ENCODE results near the gene FFAR3. TPM values are rescaled to one million over a fixed set of nuclear protein-coding genes. Genes with fewer than 3 reads are reported as not detected.

Gene FFAR3
- total and polyA plus RNA-seq, 2 of the 13 experiments (the other 11 are each of a cell fraction or from before 2014, with no cell fraction given) = not detected

DNA sequence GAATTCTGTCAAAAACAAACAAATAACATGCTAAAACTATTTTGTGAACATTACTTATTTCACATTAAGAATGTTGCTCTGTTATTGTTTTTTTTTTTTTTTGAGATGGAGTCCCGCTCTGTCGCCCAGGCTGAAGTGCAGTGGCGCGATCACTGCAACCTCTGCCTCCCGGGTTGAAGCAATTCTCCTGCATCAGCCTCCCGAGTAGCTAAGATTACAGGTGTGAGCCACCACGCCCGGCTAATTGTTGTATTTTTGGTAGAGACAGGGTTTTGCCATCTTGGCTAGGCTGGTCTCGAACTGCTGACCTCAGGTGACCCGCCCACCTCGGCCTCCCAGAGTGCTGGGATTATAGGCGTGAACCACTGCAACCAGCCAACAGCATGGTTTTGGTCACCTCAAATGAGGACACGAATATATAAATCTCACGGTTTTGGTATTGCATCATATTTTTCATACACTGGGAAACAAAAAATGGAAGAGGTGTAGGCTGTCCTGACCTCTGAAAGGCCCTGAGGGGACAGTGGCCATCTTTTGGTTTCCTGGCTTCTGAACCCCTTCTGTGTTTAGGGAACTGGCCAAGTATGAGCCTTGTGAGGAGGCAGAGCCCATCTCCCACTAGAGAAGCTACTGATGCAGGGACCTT, 38.1 kb downstream of the FFAR3 start:
- ATAC-seq = no peak
- Histone ChIP-seq H3K4me2 (ENCODE audit: low read depth, low read length) (peak overlapping the region; percentile 78), H3K27ac (ENCODE audit: extremely low read length, insufficient read depth, low read length) (no peak overlapping the region), H3K36me3 (replicated peaks in 1 of 2; ENCODE audit: control insufficient read depth in 1 of 2, insufficient read depth in 2 of 2, low read length in 2 of 2) (no peaks in the 10 kb centered on the region), H2AFZ (ENCODE audit: low read length) (no peak overlapping the region), H3K9ac (ENCODE audit: insufficient read depth, low read depth, low read length) (no peak overlapping the region), H3K27me3 (ENCODE audit: control insufficient read depth in 1 of 2, insufficient read depth in 2 of 2, low read length in 2 of 2) (0 out of 5 replicates have a peak, but pooled peaks cover 0 to 2% of the 10 kb centered on the region in 2 experiments), H4K20me1 (ENCODE audit: insufficient read depth, low read length) (no peaks in the 10 kb centered on the region), H3K4me1 (ENCODE audit: insufficient read depth, low read length) (peaks cover 42% of the 10 kb centered on the region), H3K9me3 (ENCODE audit: low read length) (no peaks in the 10 kb centered on the region), H3K4me3 (replicated peaks in 1 of 3; ENCODE audit: insufficient read depth in 1 of 3, low read depth in 2 of 3, low read length in 3 of 3) (no peak overlapping the region), H3K79me2 (ENCODE audit: insufficient read depth, low read length) (no peaks in the 10 kb centered on the region)
- DNase-seq (ENCODE audit: low spot score) = no peak
- in situ Hi-C loops (cut with HindIII; ENCODE audit: extremely low pct_ligation_motif_present, low pct_unique_long_range_greater_than_20kb) (no loop called here), intact Hi-C loops (cut with micrococcal nuclease; ENCODE audit: unreplicated experiment) (loop anchor here (5.0 kb wide), 1 partner anchor 44 kb away; no protein-coding TSS in a partner anchor)
- no peak for FAIRE-seq
- TF ChIP-seq CEBPG (CRISPR knock-in tag; IDR thresholded peaks at IDR 0.05) = 0 out of 2 replicates have a peak, but pooled peaks have one; percentile 16
- TF ChIP-seq ATF7 (IDR thresholded peaks at IDR 0.05) = 0 out of 2 replicates have a peak, but pooled peaks have one; percentile 49
- no peak for TF ChIP-seq ATF7 (CRISPR knock-in tag; IDR thresholded peaks at IDR 0.05)
- TF ChIP-seq ERF (CRISPR knock-in tag; IDR thresholded peaks at IDR 0.05) = 0 out of 2 replicates have a peak, but pooled peaks have one; percentile 5
- TF ChIP-seq CEBPB (IDR thresholded peaks at IDR 0.05; ENCODE audit: borderline replicate concordance, low read depth, low read length) = peak; percentile 60; the same call in 1 of the 2 replicates
- TF ChIP-seq TBL1XR1 (IDR thresholded peaks at IDR 0.05; ENCODE audit: borderline replicate concordance, low read length, partially characterized antibody) = no peak
- TF ChIP-seq, protein P1, sequence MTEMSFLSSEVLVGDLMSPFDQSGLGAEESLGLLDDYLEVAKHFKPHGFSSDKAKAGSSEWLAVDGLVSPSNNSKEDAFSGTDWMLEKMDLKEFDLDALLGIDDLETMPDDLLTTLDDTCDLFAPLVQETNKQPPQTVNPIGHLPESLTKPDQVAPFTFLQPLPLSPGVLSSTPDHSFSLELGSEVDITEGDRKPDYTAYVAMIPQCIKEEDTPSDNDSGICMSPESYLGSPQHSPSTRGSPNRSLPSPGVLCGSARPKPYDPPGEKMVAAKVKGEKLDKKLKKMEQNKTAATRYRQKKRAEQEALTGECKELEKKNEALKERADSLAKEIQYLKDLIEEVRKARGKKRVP (CRISPR knock-in tag; IDR thresholded peaks at IDR 0.05) = peak in 1 of 2 experiments; percentile 43; a peak in 2 of 4 replicates
- TF ChIP-seq ZNF460 (CRISPR knock-in tag; IDR thresholded peaks at IDR 0.05; ENCODE audit: borderline replicate concordance) = peak; percentile 81
- TF ChIP-seq HNF1B (CRISPR knock-in tag; IDR thresholded peaks at IDR 0.05) = 0 out of 2 replicates have a peak, but pooled peaks have one; percentile 5
- no peak for TF ChIP-seq FOXM1 (CRISPR knock-in tag; IDR thresholded peaks at IDR 0.05)
- TF ChIP-seq, protein P2, sequence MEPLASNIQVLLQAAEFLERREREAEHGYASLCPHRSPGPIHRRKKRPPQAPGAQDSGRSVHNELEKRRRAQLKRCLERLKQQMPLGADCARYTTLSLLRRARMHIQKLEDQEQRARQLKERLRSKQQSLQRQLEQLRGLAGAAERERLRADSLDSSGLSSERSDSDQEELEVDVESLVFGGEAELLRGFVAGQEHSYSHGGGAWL (CRISPR knock-in tag; IDR thresholded peaks at IDR 0.05) = no peak
- POLR2A ChIA-PET = no interaction called here
- 61% methylated on average over 14 of the region's 14 CpGs for WGBS (ENCODE audit: low lambda C conversion rate)
- no TSS peak for BruUV-seq (replicated peaks)
- CTCF ChIA-PET (ENCODE audit: low intra/inter-chr PET ratio, low total read pairs) = no interaction called here
